HTERT RPE-1 (cell line): ENCODE results near the gene CALN1.
"Not testable (repeated sequence)": the region's sequence is repeated elsewhere in the genome, so short reads cannot be mapped to it uniquely, and the experiment has no call there.

ENCODE experiments used
- in situ Hi-C: fragments of 300-500 bp; cut with MboI; formaldehyde crosslinking; loops from 4 replicates; pipeline ENCODE4 v1.14.3; 2020; ENCODE audit warnings: low sequenced_read_pairs

The CALN1 gene

DNA sequence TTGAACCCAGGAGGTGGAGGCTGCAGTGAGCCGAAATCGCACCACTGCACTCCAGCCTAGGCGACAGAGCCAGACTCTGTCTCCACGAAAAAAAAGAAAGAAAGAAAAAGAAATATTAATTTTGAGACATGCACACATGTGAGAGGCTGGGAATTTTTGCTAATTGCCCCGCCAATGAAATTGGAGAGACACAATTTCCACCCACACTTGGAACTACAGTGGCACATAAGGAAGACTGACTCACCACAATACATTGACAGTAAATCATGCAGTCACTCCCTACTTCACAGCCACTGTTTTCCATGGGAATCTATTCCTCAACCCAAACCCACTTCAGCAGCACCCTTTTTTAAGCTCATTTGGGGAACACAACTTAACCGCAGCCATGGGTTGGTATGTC is 139.7 kb downstream of the CALN1 start:
- in situ Hi-C loops = no loop called here

DNA sequence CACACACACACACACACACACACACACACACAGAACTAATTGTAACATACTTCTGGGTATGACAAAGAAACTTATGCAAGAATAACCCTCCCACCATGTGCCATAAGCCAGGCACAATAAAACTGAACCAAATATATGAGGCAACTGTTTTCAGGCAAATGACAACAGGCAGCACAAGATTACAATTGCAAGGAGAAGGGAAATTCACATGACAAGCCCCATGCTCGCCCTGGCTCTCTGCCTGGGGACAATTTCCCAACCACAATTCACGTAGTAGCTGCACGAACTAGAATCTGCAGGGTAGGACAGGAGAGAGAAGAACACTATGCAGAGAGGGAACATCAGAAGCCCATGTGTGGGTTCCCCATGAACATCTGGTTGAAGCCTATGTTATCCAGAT is 143.3 kb downstream of the CALN1 start:
- in situ Hi-C loops = no loop called here

DNA sequence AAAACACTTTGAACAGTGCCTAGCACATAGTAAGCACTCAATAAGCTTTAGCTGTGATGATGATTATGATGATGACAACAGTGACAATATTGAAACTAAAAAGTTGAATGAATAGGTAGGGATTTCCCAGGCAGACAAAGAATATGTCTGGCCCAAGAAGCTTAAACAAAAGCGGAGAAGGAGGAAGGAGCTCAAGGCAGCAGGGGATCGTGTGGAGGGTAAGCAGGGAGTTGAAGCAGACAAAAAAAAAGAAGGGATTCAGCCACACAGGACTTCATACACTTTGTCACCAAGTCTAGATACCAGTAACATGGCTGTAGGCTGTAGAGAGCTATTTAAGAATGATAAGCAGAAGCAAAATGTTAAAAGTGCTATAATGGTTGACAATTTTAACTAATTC is 144.0 kb downstream of the CALN1 start:
- in situ Hi-C loops = no loop called here

DNA sequence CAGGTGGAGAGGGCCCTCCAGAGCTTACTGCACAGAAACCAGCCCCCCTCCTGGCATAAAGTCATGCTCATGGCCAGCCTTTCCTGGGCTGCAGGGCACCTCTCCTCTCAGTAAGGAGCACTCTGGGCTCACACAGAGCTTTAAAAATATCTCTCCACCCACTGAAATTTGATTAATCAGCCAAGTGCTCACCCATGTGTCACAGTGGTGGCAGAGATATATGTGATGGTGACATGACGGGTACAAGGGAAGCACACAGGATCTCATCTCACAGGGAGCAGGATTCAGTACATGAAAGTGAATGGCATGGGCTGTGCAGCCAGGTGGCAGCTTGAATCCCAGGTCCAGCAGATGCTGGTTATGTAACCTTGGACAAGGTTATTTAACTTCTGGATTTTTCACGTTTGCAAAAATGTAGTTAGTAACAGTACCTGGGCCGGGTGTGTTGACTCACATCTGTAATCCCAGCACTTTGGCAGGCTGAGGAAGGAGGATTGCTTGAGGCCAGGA is 144.8 kb downstream of the CALN1 start:
- in situ Hi-C loops = no loop called here

DNA sequence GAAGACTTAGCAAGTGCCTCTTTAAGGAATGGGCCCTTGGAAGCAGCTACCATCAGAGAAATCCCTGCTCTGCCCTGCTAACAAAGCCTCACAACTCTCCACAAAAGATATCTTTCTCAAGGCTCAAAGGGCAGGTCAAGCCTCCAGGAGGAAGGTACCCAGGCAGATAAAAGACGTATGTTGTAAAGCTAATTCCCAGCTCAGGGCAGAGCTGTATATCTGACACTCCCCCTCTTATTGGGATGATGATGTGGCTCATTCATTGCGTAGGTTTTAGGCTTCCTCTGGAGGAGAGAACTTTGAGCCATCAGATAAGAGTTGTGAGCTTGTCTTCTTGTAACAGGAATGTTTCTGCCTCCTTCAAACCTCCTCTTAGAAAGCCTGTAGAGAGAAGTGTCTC is 145.4 kb downstream of the CALN1 start:
- in situ Hi-C loops = no loop called here

DNA sequence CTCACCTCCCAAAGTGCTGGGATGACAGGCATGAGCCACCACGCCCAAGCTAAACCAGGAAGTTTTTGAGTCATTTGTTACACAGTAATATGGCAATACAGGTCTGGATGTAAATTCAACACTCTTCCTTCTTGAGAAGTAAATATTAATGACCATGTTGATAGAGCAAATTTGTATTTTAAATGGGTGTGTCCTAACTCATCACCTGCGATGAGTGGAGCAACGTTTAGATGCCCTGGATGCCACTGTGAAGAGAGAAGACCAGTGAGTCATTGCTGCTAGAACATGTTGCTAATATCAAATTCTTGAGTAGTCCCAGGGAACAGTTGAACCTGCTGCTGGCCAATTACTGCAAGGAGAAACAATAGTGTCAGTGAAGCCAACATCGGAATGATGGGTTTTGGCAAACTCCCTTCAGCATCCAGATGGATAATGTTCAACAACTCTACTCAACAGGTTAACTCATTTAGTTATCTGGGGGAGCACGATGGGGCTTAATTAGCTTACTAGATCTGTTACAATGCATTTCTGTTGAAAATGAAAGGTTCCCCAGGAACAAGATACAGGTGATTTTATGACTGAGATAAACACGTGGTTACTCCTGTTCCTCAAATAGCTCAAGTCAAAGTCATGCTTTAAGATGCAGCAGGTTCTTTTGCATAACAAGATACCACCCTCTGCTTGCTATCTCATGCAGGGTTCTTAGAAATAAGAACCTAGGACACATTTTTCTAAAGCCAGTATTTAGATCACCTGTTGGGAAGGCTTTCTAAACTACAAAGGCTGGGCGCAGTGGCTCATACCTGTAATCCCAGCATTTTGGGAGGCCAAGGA is 146.8 kb downstream of the CALN1 start:
- in situ Hi-C loops = no loop called here

DNA sequence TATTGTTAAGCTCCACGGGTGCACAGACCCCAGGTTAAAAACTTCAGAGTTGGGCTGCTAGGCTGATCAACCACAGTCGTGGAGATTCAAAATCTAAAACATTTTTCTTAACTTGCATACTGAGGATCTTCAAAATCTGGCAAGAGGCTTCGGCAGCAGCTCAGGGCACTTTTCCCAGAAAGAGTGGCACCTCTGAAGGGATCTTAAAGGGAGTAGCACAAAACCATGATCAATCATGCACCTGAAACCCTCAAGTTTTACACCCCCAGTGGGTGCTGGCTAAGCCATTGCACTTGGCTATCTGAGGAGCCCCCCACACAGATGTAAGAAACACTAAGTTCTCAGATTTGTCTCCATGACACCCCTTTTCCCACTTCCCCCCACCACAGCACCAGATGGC is 151.7 kb downstream of the CALN1 start:
- in situ Hi-C loops = no loop called here

DNA sequence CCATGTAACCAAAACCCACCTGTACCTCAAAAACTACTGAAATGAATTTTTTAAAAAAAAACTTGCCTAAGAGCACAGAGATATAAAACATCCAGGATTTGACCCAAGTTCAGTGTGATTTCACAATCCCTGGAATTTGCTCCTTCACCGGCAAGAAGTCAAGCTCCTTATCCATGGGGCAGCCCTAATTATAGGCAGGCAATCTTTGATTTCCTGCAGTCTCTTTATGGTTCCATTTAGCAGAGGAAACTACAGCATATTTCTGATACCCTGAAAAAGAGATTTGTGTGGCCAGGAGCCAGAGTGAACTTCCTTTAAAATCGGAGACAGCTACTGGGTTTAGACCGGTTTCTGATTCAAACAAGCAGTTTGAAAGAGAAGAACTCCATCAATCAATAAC is 154.1 kb downstream of the CALN1 start:
- in situ Hi-C loops = no loop called here

DNA sequence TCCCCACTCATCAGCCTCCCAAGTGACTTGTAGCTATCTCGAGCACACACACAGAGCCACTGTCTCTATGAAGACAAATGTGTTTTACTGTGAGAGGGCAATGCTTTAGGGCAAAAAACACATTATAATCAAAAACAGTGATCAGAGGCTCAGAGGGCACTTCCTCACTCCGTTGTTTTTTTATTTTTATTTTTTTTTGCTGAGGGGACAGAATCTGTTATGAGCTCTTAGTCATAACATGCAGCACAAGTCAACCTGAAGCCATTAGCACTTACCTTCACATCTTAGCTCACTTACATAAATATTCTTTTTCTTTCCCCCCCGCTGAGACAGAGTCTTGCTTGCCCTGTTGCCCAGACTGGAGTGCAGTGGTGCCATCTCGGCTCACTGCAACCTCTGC is 157.7 kb downstream of the CALN1 start:
- in situ Hi-C loops = no loop called here

DNA sequence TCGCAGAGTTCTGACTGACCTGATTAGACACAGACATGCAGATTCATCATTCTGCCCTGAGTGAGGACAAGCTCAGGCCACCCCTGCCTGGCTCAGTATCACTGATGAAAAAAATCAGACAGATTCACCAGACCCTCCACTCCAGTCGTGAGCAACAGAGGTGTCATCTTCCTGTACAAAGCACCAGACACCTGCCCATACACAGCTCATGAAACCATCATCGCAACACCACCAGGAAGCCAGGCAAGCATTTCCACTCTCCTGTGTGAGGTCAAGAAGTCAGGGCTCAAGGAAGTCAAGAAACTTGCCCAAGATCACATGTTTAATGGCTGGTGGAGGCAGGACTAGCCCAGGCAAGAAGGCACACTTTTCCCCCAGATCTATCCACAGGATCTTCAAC is 163.0 kb downstream of the CALN1 start:
- in situ Hi-C loops = no loop called here

DNA sequence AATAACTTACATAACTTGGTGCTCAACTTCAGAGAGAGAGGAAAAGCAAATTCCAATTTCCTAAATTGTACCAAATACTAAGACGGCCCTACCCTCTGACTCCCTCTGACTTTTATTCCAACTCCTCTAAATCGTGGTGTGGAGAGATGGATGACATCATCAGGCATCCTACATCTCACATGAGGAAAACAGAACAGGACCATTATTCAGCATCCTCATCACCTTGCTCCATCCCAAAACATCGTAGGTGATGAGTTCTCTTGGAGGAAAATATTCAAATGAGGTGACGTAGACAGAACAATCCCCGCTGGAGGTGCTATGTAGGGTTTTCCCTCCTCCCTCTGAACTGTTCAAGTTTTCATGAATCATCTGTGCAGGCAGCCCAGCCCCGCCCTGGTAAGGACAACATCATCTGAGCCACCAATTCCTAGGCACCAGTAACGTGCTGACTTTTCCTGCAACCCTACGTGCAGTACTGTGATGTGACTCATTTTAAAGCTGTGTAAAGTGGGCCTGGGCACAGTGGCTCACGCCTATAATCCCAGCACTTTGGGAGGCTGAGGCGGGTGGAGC is 167.2 kb downstream of the CALN1 start:
- in situ Hi-C loops = no loop called here

DNA sequence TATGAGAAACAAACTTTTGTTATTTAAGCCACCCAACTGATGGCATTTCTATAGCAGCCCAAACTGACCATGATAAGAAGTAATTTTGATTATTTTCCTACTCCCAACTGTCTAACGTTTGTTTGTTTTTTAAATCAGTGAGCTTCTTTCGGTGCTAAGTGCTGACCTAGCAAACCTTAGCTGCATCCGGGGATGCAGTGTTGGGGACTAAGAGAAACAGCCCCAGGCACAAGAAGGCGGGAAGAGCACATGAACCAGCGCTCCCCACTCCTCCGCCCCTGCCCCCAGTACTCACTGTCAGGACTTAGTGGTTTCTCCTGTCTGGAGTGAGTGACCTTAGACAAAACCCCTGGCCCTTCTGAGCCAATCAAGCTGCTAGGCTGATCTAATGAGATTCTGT is 168.8 kb downstream of the CALN1 start:
- in situ Hi-C loops = no loop called here

DNA sequence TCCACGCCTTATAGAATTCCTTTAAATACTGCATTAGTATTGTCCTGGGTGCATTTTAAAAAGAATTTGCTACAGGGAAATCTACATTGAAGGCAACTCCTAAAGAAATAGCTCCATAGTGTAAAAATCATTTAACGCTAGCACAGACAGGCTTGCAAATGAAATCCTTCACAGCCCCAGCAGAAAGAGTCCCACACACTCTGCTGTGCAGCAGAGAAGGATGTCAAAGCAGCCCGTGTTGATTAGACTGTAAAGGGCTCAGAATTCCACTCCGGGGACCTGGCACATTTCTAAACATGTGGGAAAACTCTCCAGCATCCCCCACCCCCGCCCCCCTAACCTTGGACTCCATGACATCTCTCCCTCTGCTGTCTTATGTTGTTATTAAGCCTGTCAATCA is 176.8 kb downstream of the CALN1 start:
- in situ Hi-C loops = no loop called here

DNA sequence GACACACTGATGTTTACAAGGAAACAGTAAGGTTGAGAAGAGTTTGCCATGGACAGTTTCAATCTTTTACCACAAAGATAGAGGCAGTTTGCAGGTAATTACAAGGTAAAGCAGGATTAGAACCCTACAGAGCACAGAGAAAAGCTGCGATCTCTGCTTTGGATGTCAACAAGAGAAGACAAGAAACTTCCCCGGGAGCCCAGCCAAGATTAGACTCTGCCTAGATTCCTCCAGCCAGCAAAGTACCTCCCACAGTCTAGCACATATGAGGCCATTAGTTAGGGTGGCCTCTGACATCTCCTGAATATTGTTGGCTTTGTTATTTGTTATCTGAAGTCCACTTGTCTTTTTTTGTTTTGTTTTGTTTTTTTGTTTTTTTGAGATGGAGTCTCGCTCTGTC is 178.1 kb downstream of the CALN1 start:
- in situ Hi-C loops = no loop called here

DNA sequence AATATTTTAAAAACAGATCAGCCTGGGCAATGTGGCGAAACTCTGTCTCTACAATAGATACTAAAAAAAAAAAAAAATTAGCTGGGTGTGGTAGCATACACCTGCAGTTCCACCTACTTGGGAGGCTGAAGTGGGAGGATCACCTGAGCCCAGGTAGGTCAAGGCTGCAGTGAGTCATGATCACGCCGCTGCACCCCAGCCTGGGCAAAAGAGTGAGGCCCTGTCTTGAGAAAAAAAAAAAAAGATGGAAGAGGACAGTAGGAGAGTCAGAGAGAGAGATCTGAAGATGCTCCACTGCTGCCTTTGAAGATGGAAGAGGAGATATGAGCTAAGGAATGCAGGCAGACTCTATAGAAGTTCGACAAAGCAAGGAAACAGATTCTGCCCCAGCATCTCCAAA is 181.9 kb downstream of the CALN1 start:
- in situ Hi-C loops = no loop called here

DNA sequence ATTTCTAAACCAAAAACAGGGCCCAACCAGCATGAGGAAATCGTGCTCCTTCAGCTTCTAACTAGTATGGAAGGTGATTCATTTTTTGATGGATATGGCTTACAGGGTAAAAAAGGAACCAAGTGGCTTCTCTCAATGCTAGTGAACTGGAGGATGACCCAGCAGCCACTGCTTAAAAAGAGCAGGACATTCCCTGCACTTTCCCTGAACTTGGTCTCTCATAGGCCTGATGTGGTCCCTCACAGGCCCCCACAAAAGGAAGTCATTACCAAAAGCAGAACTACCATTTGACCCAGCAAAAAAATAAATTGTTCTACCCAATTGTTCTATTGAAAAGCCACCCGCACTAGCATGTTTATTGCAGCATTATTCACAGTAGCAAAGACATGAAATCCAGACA is 188.8 kb downstream of the CALN1 start:
- in situ Hi-C loops = no loop called here

DNA sequence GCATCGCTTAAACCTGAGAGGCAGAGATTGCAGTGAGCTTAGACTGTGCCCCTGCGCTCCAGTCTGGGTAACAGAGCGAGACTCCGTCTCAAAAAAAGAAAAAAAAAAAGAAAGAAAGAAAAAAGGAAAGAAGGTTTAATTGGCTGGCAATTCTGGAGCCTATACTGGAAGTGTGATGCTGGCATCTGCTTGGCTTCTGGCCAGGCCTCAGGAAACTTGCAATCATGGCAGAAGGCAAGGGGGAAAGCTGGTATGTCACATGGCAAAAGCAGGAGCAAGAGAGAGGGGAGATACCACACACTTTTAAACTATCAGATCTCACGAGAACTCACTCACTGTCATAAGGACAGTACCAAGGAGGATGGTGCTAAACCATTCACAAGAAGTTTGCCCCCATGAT is 190.0 kb downstream of the CALN1 start:
- in situ Hi-C loops = no loop called here

DNA sequence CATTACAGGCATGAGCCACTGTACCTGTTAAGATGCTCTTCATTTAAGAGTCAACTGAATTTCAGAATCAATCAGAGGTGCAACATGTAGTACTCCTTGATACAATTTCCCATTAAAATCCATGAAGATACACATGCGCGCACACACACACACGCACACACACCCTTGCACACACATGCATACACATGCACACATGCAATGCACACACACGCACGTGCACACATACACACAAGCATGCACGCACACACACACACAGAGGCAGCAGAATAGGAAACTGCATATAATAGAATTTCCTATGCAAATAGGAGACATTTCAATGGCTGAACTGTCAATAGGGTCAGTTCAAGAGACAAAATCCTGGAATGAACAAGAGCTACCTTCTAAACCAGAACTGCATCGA is 192.6 kb downstream of the CALN1 start:
- in situ Hi-C loops = no loop called here

DNA sequence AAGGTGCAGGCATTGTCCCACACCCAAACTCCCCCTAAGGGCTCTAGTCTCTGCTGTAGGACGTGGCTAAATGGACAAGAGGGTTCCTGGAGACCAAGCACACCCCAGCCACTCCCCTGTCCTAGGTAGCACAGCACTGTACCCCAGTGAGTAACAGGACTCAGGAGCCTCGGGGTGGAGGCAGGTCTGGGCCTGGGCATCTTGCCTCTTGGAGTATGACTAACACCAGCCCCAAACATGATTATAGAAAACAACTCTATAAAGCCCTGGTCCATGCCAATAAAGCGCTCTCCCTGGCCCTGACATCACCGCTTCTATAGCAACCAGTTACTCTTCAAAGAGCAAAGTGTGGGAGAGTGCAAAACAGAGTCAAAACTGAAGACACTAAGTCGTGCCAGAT is 195.0 kb downstream of the CALN1 start:
- in situ Hi-C loops = no loop called here

DNA sequence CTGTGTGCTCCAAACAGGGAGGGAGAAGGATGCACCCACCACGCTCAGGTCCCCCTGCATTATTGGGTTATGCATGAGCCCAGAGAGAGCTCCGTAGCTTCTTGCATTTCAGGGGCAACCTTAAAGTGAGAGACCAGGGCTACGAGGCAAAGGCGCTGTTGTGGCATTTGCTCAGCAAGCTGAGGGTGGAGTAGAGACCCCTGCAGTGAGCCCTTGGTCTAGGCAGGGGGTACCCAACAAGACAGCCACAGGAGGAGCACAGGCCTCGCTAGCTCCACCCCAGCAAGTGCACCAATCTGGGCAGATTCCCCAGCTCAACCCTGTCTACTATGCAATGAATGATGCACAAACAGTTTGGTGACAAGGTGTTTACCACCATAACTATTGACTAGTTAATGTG is 198.4 kb downstream of the CALN1 start:
- in situ Hi-C loops = no loop called here

DNA sequence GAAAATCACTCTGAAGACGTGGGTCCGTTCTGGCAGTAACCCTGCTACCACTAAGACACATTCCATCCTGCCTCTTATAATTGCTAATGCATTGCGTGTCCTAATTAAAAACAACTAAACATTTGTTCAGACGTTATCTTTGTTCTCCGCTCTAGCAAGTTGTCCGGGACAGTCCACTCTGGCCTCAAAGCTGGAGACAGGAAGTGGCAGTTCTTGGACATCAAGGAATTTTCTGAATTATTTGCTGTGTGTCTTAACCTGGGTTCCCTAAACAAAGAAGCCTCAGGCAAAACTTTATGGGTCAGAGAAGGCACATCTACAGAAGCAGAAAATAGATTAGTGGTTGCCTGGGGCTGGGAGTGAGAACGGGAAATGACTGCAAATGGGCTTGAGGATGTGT is 199.1 kb downstream of the CALN1 start:
- in situ Hi-C loops = no loop called here

DNA sequence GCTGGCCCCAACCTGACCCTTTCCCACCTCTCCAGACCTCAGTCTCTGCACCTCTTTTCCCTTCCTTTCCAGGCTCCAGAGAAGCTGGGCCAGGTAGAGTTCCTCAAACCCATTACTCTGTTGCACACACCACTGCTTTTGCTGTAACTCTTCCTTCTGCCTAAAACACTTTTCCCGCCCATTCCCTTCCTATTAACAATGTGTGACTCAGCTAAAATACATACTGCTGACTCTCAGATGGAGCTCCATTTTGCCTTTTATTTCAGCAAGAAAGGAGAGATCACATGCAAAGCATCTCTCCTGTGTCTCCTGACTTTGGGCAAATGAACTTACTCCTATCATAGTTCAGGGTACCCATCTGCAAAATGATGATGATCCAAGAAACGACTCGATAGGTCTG is 201.0 kb downstream of the CALN1 start:
- in situ Hi-C loops = no loop called here

DNA sequence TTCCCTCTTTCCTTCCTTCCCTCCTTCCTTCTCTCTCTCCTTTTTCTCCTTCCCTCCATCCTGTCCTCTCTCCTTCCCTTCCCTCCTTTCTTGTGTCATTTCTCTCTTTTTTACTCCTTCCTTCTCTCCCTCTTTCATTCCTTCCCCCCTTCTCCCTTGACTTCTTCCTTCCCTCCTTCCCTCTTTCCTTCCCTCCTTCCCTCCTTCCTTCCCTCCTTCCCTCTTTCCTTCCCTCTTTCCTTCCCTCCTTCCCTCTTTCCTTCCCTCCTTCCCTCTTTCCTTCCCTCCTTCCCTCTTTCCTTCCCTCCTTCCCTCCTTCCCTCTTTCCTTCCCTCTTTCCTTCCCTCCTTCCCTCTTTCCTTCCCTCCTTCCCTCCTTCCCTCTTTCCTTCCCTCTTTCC is 203.1 kb downstream of the CALN1 start:
- in situ Hi-C loops = not testable (repeated sequence)
